Colonic mucosa (tissue), 4 donors: ENCODE measurements around the gene TRDN. TPM values are rescaled to one million over a fixed set of nuclear protein-coding genes. Genes with fewer than 3 reads are reported as not detected.
"Not testable (repeated sequence)": the region's sequence is repeated elsewhere in the genome, so short reads cannot be mapped to it uniquely, and the experiment has no call there.

Experiments used
- DNase-seq: peaks from one replicate; pipeline ENCODE4 v3.0.0-alpha.2; 2020
- H3K27ac ChIP-seq: fragments of 200-600 bp; one replicate; pipeline ENCODE4 v1.8.0; 2021
- H3K27me3 ChIP-seq: fragments of 200-600 bp; one replicate; pipeline ENCODE4 v1.8.0; 2021
- H3K36me3 ChIP-seq: fragments of 200-600 bp; one replicate; pipeline ENCODE4 v1.8.0; 2021
- H3K4me1 ChIP-seq: fragments of 200-600 bp; one replicate; pipeline ENCODE4 v1.8.0; 2021; ENCODE audit warnings: mild to moderate bottlenecking
- H3K4me3 ChIP-seq: fragments of 200-600 bp; one replicate; pipeline ENCODE4 v1.8.0; 2021
- H3K9ac ChIP-seq, 2 donors: one replicate each; pipeline ENCODE4 v1.7.0; 2013; ENCODE audit warnings: control low read depth in 2 of 2, low read depth in 2 of 2, low read length in 2 of 2
- H3K9me3 ChIP-seq: fragments of 200-600 bp; one replicate; pipeline ENCODE4 v1.8.0; 2021
- CTCF ChIP-seq: fragments of 200-600 bp; IDR thresholded peaks from one replicate; pipeline ENCODE4 v1.8.0; 2022; ENCODE audit warnings: antibody characterized with exemption, mild to moderate bottlenecking
- intact Hi-C: fragments of 100-400 bp; cut with DNase I; formaldehyde crosslinking; loops from one replicate; pipeline ENCODE4 v1.14.1; 2022
- total RNA-seq, 2 donors: library from RNA; stranded (reverse); fragmentation: NEBNext Ultra II Directional in 1 of 2; extraction: Animal tissue kit (Norgen Biotek cat#: 25700) in 1 of 2; gene quantifications; one replicate each; pipeline ENCODE4 v1.2.1, GENCODE V29; 2021
- donor health status: healthy.
- donor health status: DM: no; HTN: no; CAD: no.
- donor health status: DM: no; HTN: no; CAD: no.

Gene TRDN
- total RNA-seq, 2 donors from 2014 or later: not detected

- Histone ChIP-seq H3K27me3 (no peaks in the 10 kb centered on the region), H3K9me3 (no peaks in the 10 kb centered on the region), H3K27ac (no peak overlapping the region), H3K4me1 (no peaks in the 10 kb centered on the region), H3K9ac (no peak overlapping the region), H3K4me3 (no peak overlapping the region), H3K36me3 (no peaks in the 10 kb centered on the region)
- DNase-seq: no peak
- intact Hi-C loops: no loop called here
- TF ChIP-seq CTCF: no peak
Observed at GRCh38 chr6:123329337-123329736, 307.4 kb downstream of the TRDN start.

- H3K27me3 ChIP-seq: no peaks in the 10 kb centered on the region
- no peak for TF ChIP-seq CTCF
- H3K27ac ChIP-seq: no peak overlapping the region
- H3K9me3 ChIP-seq: no peaks in the 10 kb centered on the region
- H3K36me3 ChIP-seq: no peaks in the 10 kb centered on the region
- no peak overlapping the region for H3K4me3 ChIP-seq
- no peak overlapping the region for H3K9ac ChIP-seq
- intact Hi-C loops: no loop called here
- DNase-seq: no peak
- no peaks in the 10 kb centered on the region for H3K4me1 ChIP-seq
Observed at GRCh38 chr6:123323452-123324329, 313.1 kb downstream of the TRDN start.

GRCh38 chr6:123321020-123321419 is 315.7 kb downstream of the TRDN start:
- Histone ChIP-seq H3K4me1 (no peaks in the 10 kb centered on the region), H3K27ac (no peak overlapping the region), H3K9ac (no peak overlapping the region), H3K4me3 (no peak overlapping the region), H3K36me3 (no peaks in the 10 kb centered on the region), H3K27me3 (no peaks in the 10 kb centered on the region), H3K9me3 (no peaks in the 10 kb centered on the region)
- TF ChIP-seq CTCF: no peak
- no peak for DNase-seq
- intact Hi-C loops: no loop called here

GRCh38 chr6:123316733-123317323 is 319.9 kb downstream of the TRDN start:
- Histone ChIP-seq H3K9me3 (no peaks in the 10 kb centered on the region), H3K4me1 (no peaks in the 10 kb centered on the region), H3K27me3 (no peaks in the 10 kb centered on the region), H3K36me3 (no peaks in the 10 kb centered on the region), H3K4me3 (no peak overlapping the region), H3K27ac (no peak overlapping the region), H3K9ac (no peak overlapping the region)
- intact Hi-C loops: no loop called here
- peak; percentile 46 for TF ChIP-seq CTCF
- DNase-seq: no peak

- intact Hi-C loops: loop anchor here (5.0 kb wide), 1 partner anchor 442 kb away; no protein-coding TSS in a partner anchor
- H3K9ac ChIP-seq, H3K36me3 ChIP-seq, H3K4me1 ChIP-seq, H3K27me3 ChIP-seq, DNase-seq, H3K27ac ChIP-seq, H3K4me3 ChIP-seq, H3K9me3 ChIP-seq: not testable (repeated sequence)
Observed at GRCh38 chr6:123314459-123314858, 322.3 kb downstream of the TRDN start.

GRCh38 chr6:123309130-123309529 is 327.6 kb downstream of the TRDN start:
- DNase-seq: no peak
- Histone ChIP-seq H3K4me1 (no peaks in the 10 kb centered on the region), H3K27me3 (no peaks in the 10 kb centered on the region), H3K9me3 (no peaks in the 10 kb centered on the region), H3K36me3 (no peaks in the 10 kb centered on the region), H3K4me3 (no peak overlapping the region), H3K27ac (no peak overlapping the region), H3K9ac (no peak overlapping the region)
- TF ChIP-seq CTCF: no peak
- intact Hi-C loops: no loop called here
